Measurements from ENCODE around the gene NR2F2.

DNA sequence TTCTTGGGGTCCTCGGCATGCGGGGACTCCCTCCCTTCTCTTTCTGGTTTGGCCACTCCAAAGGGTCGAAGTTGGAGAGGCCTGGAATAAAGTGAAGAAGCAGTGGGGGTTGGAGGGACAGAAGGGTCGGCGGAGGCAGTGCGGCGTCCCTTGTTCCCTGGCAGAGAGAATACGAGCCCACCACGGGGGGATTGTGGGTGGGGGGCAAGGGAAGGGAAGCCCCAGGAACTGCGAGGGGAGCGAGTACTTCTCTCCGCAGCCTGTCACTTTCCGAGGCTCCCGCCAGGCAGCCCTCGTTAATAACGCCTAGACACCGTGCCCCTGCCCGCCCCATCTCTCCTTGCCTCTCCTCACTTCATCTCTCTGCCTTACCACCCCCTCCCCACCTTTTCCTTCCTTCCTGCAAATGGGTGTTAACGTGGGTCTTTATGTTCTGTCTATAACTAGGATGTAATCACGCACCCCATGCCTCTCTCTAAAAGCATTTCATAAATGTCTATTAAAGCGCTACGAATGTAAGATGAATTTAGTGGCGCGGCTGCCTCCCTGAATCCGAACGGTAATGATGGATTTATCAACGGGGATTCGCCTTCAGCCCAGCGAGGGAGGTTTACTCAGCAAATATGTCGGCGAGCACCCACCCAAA is 13.7 kb downstream of the NR2F2 start:
- TF ChIP-seq POLR2AphosphoS5 (IDR thresholded peaks at IDR 0.05; ENCODE audit: low read depth, low read length) (no peak), POLR2A (IDR thresholded peaks at IDR 0.05; ENCODE audit: low read depth, low read length) (no peak), SPI1 (IDR thresholded peaks at IDR 0.05; ENCODE audit: low read depth, low read length) (no peak), TAF1 (IDR thresholded peaks at IDR 0.05; ENCODE audit: low read depth, low read length) (no peak)
